GM19240 (cell line): ENCODE data around the gene GSTP1.
"Not testable (repeated sequence)": the region's sequence is repeated elsewhere in the genome, so short reads cannot be mapped to it uniquely, and the experiment has no call there.

Experiments used
- DNase-seq: peaks from one replicate; pipeline ENCODE4 v3.0.0; 2011; ENCODE audit warnings: low spot score; ENCODE audit not compliant: insufficient read length

GSTP1 gene

DNA sequence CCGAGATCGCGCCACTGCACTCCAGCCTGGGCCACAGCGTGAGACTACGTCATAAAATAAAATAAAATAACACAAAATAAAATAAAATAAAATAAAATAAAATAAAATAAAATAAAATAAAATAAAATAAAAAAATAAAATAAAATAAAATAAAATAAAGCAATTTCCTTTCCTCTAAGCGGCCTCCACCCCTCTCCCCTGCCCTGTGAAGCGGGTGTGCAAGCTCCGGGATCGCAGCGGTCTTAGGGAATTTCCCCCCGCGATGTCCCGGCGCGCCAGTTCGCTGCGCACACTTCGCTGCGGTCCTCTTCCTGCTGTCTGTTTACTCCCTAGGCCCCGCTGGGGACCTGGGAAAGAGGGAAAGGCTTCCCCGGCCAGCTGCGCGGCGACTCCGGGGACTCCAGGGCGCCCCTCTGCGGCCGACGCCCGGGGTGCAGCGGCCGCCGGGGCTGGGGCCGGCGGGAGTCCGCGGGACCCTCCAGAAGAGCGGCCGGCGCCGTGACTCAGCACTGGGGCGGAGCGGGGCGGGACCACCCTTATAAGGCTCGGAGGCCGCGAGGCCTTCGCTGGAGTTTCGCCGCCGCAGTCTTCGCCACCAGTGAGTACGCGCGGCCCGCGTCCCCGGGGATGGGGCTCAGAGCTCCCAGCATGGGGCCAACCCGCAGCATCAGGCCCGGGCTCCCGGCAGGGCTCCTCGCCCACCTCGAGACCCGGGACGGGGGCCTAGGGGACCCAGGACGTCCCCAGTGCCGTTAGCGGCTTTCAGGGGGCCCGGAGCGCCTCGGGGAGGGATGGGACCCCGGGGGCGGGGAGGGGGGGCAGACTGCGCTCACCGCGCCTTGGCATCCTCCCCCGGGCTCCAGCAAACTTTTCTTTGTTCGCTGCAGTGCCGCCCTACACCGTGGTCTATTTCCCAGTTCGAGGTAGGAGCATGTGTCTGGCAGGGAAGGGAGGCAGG, at the start of gene GSTP1:
Gene GSTP1, plus strand, starts transcription at position 566 of the 958 bp plus-strand sequence. Its CDS starts 32 bp downstream, at position 598.
- DNase-seq, result peak; percentile 68

DNA sequence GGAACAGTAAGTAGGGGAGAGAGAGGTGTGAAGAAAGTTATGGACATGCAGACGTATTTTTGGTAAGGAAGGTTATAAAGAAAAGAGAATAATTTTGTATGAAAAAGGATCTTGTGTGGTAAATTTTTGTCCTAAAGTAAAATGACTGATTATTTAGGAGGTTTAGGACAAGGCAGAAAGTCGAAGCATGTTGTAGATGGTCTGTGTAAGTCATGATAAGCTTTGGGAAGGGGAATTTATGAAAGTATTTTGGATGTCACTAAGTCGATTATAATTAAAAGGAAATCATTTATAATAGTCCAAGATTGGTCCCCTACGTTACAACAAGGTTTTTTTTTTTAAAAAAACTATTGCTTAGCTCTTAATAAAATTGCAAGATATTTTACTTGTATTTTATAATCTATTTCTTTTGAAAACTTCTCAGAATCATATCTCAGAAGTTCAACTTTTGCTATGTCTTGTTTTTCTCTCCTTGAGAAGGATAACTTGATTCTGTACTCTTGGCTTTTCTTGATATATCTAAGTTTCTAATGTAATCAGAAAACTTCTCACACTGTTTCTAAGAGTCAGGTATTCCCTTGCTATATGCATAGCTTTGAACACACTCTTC, 49.4 kb upstream of the GSTP1 start:
- no peak for DNase-seq

DNA sequence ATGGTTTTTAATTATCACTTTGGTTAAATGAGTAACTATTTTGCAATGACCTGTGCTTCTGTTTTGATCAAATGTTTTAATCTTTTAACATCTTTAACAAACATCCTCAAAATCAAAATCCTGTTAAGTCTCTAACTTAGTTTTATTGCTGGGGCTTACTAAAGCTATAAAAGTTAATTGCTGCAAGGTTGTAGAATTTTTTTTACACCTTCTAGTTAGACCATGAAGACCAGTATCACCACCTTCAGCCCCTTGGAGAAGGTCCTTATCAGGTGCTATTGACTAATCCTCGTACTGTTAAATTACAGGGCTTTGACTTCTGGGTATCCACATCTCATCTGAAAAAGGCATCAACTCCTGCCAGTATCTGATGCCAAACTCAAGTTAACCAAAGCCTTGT, 48.1 kb upstream of the GSTP1 start:
- DNase-seq, result no peak

DNA sequence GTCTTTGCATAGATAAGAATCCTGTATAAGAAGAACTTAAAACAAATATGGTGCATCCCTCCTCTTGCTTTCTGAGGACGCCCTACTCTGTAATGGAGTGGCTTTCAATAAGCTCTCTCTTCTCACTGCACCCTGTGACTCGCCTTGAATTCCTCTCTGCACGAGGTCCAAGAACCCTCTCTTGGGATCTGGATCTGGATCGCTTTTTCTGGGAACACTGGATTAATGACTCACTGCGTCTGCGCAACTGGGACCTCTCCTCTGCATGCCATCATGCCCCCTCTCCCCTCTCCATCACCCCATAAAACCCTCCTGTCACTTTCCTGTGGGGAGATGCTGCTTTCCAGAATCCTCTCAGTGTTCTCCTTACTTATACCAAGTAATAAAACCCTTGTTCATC, 45.3 kb upstream of the GSTP1 start:
- no peak for DNase-seq

- DNase-seq, result no peak
Observed at GRCh38 chr11:67538823-67539505, 44.6 kb upstream of the GSTP1 start.

GRCh38 chr11:67539550-67539949, 44.1 kb upstream of the GSTP1 start:
- no peak for DNase-seq

GRCh38 chr11:67541198-67541597, 42.4 kb upstream of the GSTP1 start:
- no peak for DNase-seq

- no peak for DNase-seq
Observed at GRCh38 chr11:67542169-67542568, 41.4 kb upstream of the GSTP1 start.

DNA sequence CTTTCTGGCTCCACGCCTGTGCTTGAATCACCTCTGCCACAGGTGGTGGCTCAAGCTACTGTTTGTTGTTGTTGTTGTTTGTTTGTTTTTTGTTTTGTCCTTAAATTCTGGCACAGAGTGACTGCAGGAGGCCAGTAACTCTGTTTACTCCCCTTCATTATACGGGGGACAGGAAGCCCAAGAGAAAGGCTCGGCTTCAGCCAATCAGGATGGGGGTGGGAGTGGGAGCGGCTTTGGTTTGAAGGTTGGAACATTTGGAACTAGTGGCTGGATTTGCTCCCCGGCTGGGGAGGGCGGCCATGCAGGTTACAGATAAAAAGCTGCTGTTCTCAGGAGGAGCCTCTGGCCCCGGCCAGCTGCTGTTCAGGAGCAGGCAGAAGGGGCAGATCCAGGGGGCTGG, 40.6 kb upstream of the GSTP1 start:
- DNase-seq, result no peak

DNA sequence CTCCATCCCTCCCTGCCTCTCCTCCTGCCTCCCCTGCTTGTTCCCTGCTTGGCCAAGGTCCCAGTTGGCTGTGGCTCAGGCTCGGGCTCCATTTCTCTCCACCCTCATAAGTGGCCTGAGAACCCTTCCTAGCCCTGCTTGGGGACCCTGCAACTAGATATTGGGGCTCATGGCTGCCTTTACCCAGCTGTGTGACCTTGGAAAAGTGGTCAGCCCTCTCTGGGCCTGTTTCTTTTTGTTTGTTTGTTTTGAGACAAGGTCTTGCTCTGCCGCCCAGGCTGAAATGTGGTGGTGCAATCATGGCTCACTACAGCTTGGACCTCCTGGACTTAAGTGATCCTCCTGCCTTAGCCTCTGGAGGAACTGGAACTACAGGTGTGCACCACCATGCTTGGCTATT, 40.0 kb upstream of the GSTP1 start:
- no peak for DNase-seq

DNA sequence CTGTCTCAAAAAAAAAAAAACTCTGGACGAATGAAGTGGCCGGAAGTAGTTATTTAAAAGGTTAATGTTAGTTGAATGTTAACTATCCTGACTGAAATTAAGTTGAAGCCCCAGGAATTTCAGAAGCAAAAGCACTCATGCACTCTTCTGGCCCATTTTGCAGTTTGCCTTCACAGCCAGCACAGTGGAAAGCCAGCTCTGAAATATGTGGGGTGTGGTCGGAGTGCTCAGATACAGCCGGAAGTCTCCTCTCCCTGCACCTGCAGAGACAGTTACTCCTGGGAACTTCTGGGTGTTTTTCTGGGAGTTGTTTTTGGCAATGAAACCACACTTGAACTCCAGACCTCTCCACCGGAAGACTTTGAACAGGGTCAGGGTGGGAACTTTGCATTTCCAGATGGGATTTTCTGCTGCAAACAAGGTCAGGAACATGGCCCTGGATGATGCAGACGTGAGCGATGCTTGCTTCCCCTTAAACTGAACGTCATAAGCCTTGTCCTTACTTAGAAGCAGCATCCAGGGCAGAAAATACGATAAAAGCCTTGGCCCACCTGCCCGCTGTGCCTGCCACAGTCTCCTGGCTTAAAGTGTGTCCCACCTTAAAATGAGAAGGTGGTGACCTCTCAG, 38.9 kb upstream of the GSTP1 start:
- DNase-seq, result no peak

- no peak for DNase-seq
Observed at GRCh38 chr11:67545280-67545679, 38.3 kb upstream of the GSTP1 start.

DNA sequence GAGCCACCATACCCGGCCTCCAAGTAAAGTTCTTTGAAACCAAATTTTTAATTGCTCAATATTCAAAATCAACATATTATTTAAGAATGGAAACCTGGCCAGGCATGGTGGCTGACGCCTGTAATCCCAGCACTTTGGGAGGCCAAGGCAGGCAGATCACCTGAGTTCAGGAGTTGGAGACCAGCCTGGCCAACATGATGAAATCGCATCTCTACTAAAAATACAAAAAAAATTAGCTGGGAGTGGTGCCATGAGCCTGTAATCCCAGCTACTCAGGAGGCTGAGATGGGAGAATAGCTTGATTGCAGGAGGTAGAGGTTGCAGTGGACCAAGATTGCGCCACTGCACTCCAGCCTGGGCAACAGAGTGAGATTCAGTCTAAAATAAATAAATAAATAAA, 35.5 kb upstream of the GSTP1 start:
- not testable (repeated sequence) for DNase-seq

- DNase-seq, result no peak
Observed at GRCh38 chr11:67548555-67549110, 35.0 kb upstream of the GSTP1 start.

- DNase-seq, result no peak
Observed at GRCh38 chr11:67551127-67551526, 32.5 kb upstream of the GSTP1 start.

DNA sequence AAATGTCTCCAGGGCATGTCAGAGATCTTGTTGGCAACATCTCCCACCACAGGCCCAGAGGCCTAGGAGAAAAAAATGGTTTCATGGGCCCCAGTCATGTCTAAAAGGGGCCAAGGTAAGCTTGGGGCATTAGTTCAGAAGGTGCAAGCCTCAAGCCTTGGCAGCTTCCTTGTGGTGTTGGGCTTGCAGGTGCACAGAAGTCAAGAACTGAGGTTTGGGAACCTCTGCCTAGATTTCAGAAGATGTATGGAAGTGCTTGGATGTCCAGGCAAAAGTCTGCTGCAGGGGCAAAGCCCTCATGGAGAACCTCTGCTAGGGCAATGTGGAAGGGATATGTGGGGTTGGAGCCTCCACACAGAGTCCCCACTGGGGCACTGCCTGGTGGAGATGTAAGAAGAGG, 31.9 kb upstream of the GSTP1 start:
- not testable (repeated sequence) for DNase-seq

DNA sequence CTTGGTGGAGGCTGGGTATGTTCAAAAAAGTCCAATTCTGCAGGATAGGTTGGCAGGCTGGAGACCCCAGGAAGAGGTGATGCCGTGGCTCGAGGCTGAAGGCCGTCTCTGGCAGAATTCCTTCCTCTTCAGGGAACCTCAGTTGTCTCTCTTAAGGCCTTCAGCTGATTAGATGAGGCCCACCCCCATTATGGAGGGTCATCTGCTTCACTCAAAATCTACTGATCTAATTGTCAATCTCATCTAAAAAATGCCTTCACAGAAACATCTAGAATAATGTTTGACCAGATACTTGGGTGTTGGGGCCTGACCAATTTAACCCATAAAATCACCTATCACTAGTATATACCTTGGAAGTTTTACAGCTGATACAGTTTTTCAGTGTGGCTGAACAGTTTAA, 27.4 kb upstream of the GSTP1 start:
- no peak for DNase-seq

DNA sequence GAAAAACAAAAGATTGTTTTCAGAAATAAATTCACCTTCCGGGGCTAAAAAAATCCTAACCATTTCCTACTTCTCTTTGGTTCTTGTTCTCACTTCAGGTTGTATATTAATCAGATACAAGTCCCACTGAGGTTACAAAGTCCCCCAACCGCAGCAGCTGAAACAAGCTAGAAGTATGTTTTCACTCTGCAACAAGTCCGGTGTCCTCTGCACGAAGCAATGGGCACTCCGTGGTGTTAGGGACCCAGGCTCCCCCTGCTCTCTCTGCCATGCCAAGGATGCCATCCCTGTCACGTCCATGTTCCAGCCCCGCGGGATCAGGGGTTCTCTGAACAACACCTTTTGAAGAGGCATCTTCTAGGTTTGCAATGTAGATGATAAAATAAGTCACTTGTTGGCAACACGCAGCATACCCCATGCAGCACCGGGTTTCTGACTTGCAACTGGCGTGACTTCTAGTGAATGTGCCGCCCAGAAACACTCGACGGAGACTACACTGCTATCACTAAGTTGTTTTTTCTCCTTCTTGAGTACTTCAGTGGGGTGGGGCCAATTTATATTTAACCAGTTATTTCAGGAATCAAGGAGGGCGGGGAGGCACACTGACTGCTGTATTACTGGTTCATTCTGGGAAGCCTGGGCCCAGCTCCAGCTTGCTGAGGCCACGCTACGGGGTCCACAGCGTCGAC, 25.4 kb upstream of the GSTP1 start:
- no peak for DNase-seq

DNA sequence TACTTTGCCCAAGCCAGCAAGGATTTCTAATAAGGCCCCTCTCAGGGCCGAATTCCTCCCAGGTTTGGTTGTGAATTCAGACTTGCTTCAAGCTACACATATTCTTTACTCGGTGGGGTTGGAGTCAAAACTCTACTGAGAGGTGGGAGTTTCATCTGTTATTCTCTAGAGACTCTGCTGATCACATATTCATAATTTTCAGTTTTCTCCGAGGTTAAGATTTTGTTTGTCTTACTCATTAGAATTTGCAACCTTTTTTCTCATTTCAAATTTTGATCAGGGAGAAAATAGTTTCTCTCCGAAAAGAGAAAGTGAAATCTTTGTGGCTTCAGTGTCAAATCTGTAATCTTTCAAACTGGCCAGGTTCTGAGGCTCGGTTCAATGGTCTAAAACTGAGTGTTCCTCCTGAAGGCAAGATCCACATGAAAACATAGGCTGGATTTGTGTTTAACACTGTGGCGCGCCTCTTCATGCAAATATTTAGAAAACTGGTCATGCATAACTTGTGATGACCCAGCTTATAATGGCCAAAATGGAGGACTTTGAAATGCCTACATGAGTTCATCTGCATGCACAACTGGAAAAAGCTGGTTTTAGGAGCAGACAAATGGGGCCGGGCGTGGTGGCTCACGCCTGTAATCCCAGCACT, 21.5 kb upstream of the GSTP1 start:
- peak; percentile 64 for DNase-seq

GRCh38 chr11:67562963-67563704, 20.5 kb upstream of the GSTP1 start:
- no peak for DNase-seq
